NCI-H1694 treated with DMSO at 0.1 percent for 48 hours (cell line): ENCODE results near the gene CXorf66.
"Not testable (repeated sequence)": the region's sequence is repeated elsewhere in the genome, so short reads cannot be mapped to it uniquely, and the experiment has no call there.

ENCODE experiments used
- DNase-seq: peaks from one replicate; lab custom pipeline; 2025; lab: John Stamatoyannopoulos, UW

The CXorf66 gene

DNA sequence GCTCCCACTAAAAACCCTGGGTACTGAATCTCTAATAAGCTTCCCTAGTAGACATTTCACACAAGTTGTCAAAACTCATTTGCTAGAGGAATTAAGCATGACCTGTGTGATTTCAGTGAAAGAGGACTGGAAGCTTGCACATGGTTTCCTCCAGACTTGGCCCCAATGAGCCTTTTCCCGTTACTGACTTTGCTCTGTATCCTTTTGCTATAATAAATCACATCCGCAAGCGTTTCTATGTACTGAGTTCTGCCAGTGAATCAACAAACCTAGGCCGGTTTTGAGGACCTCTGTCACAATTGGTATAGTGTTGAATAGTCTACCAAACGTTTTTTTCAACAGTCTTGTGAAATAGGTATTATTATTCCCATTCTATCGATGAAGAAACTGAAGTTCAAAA, 40.6 kb downstream of the CXorf66 start:
- no peak for DNase-seq

DNA sequence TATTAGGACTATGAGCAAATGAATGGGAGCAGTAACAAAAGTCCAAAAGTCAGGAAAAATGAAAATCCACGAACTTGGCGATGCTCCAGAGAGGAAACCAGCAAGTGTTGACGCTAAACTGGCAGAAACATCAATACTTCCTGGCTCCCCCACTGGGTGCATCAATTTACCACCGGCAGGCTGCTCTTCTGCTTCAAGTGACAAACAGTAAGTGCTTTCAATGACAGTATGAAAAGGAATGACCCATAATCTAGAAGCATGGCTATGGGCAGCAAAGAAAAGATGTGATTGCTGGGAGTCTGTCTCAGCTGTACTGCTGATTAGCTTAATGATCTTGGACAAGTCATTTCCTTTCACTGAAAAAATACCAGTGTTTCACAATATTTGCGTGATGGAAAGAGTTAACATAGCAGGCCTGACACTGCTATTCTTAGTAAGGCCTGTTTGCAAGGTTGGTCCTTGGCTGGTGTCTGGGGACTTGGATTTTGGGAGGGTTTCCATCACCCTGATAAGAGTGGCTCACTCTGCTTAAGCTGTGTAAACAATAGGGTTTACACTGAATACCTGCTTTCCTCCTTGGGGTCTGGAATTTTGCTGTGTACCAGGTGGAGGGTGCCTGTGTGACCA, 41.1 kb downstream of the CXorf66 start:
- no peak for DNase-seq

DNA sequence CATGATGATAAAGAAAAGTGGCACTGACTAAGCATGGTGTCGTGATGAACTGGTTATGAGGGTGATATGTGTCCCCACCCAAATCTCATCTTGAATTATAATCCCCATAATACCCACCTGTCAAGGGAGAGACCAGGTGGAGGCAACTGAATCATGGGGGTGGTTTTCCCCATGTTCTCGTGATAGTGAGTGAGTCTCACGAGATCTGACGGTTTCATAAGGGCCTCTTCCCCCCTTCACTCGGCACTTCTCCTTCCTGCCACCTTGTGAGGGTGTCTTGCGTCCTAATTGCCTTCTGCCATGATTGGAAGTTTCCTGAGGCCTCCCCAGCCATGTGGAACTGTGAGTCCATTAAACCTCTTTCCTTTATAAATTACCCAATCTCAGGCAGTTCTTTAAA, 44.2 kb downstream of the CXorf66 start:
- DNase-seq: not testable (repeated sequence)

DNA sequence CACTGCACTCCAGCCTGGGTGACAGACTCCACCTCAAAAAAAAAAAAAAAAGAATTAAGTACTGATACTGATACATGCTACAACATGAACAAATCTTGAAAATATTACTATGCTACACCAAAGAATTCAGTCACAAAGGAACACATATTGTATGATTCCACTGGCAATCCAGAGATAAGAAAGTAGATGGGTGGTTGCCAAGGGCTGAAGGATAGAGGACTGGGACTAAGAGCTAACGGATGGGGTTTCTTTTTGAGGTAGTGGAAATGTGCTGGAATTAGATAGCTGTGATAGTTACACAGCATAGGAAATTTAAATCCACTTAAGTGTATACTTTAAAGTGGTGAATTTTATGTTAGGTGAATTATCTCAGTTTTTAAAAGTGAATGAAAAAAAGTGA, 45.0 kb downstream of the CXorf66 start:
- no peak for DNase-seq

DNA sequence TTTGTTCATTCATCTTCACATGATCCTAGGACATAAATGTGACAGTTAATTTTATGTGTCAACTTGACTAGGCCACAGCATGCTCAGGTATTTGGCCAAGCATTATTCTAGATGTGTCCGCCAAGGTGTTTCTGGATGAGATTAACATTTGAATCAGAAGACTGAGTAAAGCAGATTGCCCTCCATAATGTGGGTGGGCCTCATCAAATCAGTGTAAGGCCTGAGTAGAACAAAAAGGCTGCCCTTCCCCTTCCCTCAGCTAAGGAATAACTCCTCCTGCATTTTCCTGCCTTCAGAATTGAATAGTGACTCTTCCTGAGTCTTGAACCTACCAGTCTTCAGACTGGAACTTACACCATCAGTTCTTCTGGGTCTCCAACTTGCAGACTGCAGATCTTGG, 50.9 kb downstream of the CXorf66 start:
- DNase-seq: no peak

DNA sequence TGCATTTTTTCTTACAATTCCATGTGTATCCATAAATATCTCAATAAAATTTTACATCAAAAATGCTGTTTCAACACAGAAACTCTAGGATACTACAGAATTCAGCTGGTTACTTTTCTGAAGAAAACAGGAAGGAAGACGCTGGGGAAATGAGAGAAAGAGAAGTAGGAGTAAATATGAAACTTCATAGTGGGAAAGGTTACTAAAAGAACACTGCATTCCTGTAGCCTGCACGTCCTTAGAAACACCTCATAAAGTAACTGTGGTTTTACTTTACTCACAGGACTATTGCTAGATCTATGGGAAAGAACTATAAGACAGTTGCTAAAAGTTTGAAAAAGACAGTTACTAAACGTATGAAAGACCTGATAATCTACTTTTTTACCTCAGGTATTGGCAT, 55.6 kb downstream of the CXorf66 start:
- no peak for DNase-seq

DNA sequence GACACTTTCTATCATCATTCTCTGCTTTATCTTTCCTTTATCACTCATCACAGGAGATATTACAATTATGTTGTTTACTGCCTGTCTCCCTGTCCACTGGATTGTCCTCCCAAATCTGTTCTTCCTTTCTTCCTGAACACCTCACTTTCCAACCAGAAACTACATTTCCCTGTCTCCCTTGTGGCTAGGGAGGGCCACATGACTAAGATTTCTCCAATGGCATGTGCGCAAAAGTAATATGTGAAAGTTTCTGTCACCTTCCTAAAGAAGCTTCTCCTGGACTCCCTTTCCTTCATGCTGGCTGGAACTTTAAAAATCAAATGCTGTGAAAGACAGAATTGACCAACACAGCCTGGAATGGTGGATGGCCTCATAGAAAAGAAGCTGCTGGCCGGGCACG, 58.2 kb downstream of the CXorf66 start:
- DNase-seq: no peak

DNA sequence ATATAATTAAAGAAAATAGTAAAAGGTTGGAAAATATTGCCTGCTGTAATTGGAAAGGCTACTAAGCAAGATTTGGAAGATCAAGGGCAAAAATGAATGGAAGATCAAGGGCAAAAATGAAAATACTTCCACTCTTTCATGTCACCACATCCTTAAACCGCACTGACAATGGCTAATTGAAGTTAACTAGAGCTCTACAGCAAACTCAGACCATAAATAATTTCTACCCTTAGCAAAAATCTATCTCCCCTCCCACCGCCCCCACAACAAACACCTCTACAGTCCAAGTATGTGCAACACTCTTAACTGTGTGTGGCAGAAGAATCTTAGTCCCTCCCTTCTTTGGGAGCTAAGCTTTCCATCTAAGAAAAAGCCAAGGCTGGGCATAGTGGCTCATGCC, 59.6 kb downstream of the CXorf66 start:
- DNase-seq: no peak
